H9 (cell line): ENCODE results near the gene NFKBIZ. TPM values are rescaled to one million over a fixed set of nuclear protein-coding genes. Genes with fewer than 3 reads are reported as not detected.

Experiments
- DNase-seq: peaks from one replicate; pipeline ENCODE4 v3.0.0-alpha.2; 2017
- H2AFZ ChIP-seq: one replicate; pipeline ENCODE4 v1.6.1; 2013; ENCODE audit warnings: mild to moderate bottlenecking, low read length, control low read depth, moderate library complexity
- H2AK5ac ChIP-seq: 2 replicates; pipeline ENCODE4 v1.6.1; 2013; ENCODE audit warnings: low read length, control low read depth, mixed read lengths; ENCODE audit not compliant: insufficient read length
- H2BK120ac ChIP-seq: one replicate; pipeline ENCODE4 v1.6.1; 2013; ENCODE audit warnings: low read depth, mild to moderate bottlenecking, low read length, control low read depth, inconsistent platforms; ENCODE audit not compliant: poor library complexity, severe bottlenecking
- H2BK12ac ChIP-seq: 2 replicates; pipeline ENCODE4 v1.6.1; 2013; ENCODE audit warnings: low read length, control low read depth, mixed read lengths, low read depth; ENCODE audit not compliant: insufficient read length
- H2BK15ac ChIP-seq: 2 replicates; pipeline ENCODE4 v1.6.1; 2013; ENCODE audit warnings: low read depth, low read length, control low read depth
- H2BK20ac ChIP-seq: one replicate; pipeline ENCODE4 v1.6.1; 2013; ENCODE audit warnings: low read depth, mild to moderate bottlenecking, low read length, control low read depth, inconsistent platforms; ENCODE audit not compliant: poor library complexity, severe bottlenecking
- H2BK5ac ChIP-seq: 2 replicates; pipeline ENCODE4 v1.6.1; 2013; ENCODE audit warnings: low read length, control low read depth, mixed read lengths; ENCODE audit not compliant: insufficient read length
- H3K14ac ChIP-seq: 2 replicates; pipeline ENCODE4 v1.6.1; 2013; ENCODE audit warnings: low read length, control low read depth; ENCODE audit not compliant: insufficient read depth
- H3K18ac ChIP-seq: 2 replicates; pipeline ENCODE4 v1.6.1; 2013; ENCODE audit warnings: low read depth, mild to moderate bottlenecking, mixed read lengths, low read length, control low read depth; ENCODE audit not compliant: insufficient read length
- H3K23ac ChIP-seq: 2 replicates; pipeline ENCODE4 v1.6.1; 2013; ENCODE audit warnings: low read length, control low read depth, mixed read lengths, low read depth; ENCODE audit not compliant: insufficient read length
- H3K23me2 ChIP-seq: 2 replicates; pipeline ENCODE4 v1.6.1; 2013; ENCODE audit warnings: low read depth, mild to moderate bottlenecking, mixed read lengths, low read length, control low read depth; ENCODE audit not compliant: insufficient read length, poor library complexity, severe bottlenecking
- H3K27ac ChIP-seq: 2 replicates; pipeline ENCODE4 v1.5.1; 2013; ENCODE audit warnings: low read length, control low read depth, mixed read lengths, low read depth; ENCODE audit not compliant: insufficient read length
- H3K27me3 ChIP-seq: 2 replicates; pipeline ENCODE4 v1.6.1; 2013; ENCODE audit warnings: low read length, control low read depth, inconsistent platforms; ENCODE audit not compliant: insufficient read depth
- H3K4ac ChIP-seq: 2 replicates; pipeline ENCODE4 v1.6.1; 2013; ENCODE audit warnings: low read depth, mild to moderate bottlenecking, control low read depth, inconsistent platforms, low read length, moderate library complexity
- H3K4me1 ChIP-seq: 2 replicates; pipeline ENCODE4 v1.6.1; 2013; ENCODE audit warnings: low read length, control low read depth, inconsistent platforms; ENCODE audit not compliant: insufficient read depth
- H3K4me2 ChIP-seq: 2 replicates; pipeline ENCODE4 v1.6.1; 2013; ENCODE audit warnings: low read length, control low read depth, mixed read lengths; ENCODE audit not compliant: insufficient read length, insufficient read depth
- H3K56ac ChIP-seq: 2 replicates; pipeline ENCODE4 v1.6.1; 2013; ENCODE audit warnings: low read depth, mild to moderate bottlenecking, mixed read lengths, low read length, control low read depth; ENCODE audit not compliant: insufficient read length
- H3K79me1 ChIP-seq: 2 replicates; pipeline ENCODE4 v1.6.1; 2013; ENCODE audit warnings: low read depth, mild to moderate bottlenecking, moderate library complexity, low read length, control low read depth, inconsistent platforms; ENCODE audit not compliant: insufficient read depth, poor library complexity, severe bottlenecking
- H3K79me2 ChIP-seq: 2 replicates; pipeline ENCODE4 v1.6.1; 2013; ENCODE audit warnings: low read length, control low read depth, inconsistent platforms; ENCODE audit not compliant: insufficient read depth
- H3K9ac ChIP-seq: 2 replicates; pipeline ENCODE4 v1.6.1; 2013; ENCODE audit warnings: low read length, control low read depth, mixed read lengths; ENCODE audit not compliant: insufficient read length; ENCODE audit errors: extremely low read depth
- H3K9me3 ChIP-seq: one replicate; pipeline ENCODE4 v1.6.1; 2013; ENCODE audit warnings: low read depth, low read length, inconsistent platforms; ENCODE audit not compliant: control insufficient read depth
- H3T11ph ChIP-seq: one replicate; pipeline ENCODE4 v1.6.1; 2013; ENCODE audit warnings: mild to moderate bottlenecking, low read length, control low read depth, inconsistent platforms
- H4K20me1 ChIP-seq: one replicate; pipeline ENCODE4 v1.6.1; 2013; ENCODE audit not compliant: control insufficient read depth, insufficient read length, insufficient read depth
- H4K5ac ChIP-seq: 2 replicates; pipeline ENCODE4 v1.6.1; 2013; ENCODE audit warnings: low read depth, mild to moderate bottlenecking, mixed read lengths, low read length, control low read depth; ENCODE audit not compliant: insufficient read length
- H4K8ac ChIP-seq: replicated peaks from 2 replicates; pipeline ENCODE4 v1.6.1; 2013; ENCODE audit warnings: low read length, control low read depth, mixed read lengths, low read depth; ENCODE audit not compliant: insufficient read length
- H4K91ac ChIP-seq: 2 replicates; pipeline ENCODE4 v1.6.1; 2013; ENCODE audit warnings: low read depth, mild to moderate bottlenecking, moderate library complexity, mixed read lengths, low read length, control low read depth; ENCODE audit not compliant: insufficient read length
- H3K27ac Mint-ChIP-seq, 3 experiments: 2 replicates in 2 of 3; 3 replicates in 1 of 3; pipeline ENCODE4 v1.8.0; 2020 to 2021; ENCODE audit warnings: mixed read lengths in 3 of 3, mild to moderate bottlenecking in 1 of 3, moderate library complexity in 1 of 3
- H3K27me3 Mint-ChIP-seq: 2 replicates; pipeline ENCODE4 v1.8.0; 2021; ENCODE audit warnings: low read depth, mild to moderate bottlenecking, moderate library complexity, mixed read lengths
- H3K36me3 Mint-ChIP-seq, 3 experiments: 2 replicates in 2 of 3; 3 replicates in 1 of 3; pipeline ENCODE4 v1.8.0; 2020 to 2021; ENCODE audit warnings: low read depth in 3 of 3, mixed read lengths in 3 of 3; ENCODE audit not compliant: insufficient read depth in 1 of 3
- H3K4me1 Mint-ChIP-seq, 2 experiments: 2 replicates each; pipeline ENCODE4 v1.8.0; 2020; ENCODE audit warnings: mixed read lengths in 2 of 2
- H3K4me3 Mint-ChIP-seq, 2 experiments: 2 replicates in 1 of 2; 3 replicates in 1 of 2; pipeline ENCODE4 v1.8.0; 2020 to 2021; ENCODE audit warnings: mild to moderate bottlenecking in 2 of 2, mixed read lengths in 2 of 2, moderate library complexity in 1 of 2
- H3K9me3 Mint-ChIP-seq, 2 experiments: 2 replicates in 1 of 2; 3 replicates in 1 of 2; pipeline ENCODE4 v1.8.0; 2020; ENCODE audit warnings: mild to moderate bottlenecking in 2 of 2, mixed read lengths in 2 of 2, moderate library complexity in 1 of 2
- whole genome bisulfite sequencing: extraction: QIAGEN DNeasy Blood & Tissue Kit; methylation state at CpG from one replicate; pipeline ENCODE4 v1.1.7; 2013; ENCODE audit warnings: missing lambda C conversion rate, low lambda C conversion rate, mixed read lengths; ENCODE audit not compliant: insufficient read length; ENCODE audit errors: extremely low coverage; 5-methylcytosine and 5-hydroxymethylcytosine counted together
- total RNA-seq: library from RNA; stranded (reverse); gene quantifications from 2 replicates; pipeline ENCODE4 v1.2.1, GENCODE V29; 2021
- TF ChIP-seq, protein P1 (sequence below): fragments of 200-600 bp; sonication (generic); conservative IDR thresholded peaks from 3 replicates; pipeline ENCODE4 v1.8.0; 2021; ENCODE audit warnings: antibody characterized with exemption, mild to moderate bottlenecking

Gene NFKBIZ
- total RNA-seq, 1 experiment from 2014 or later = 11.1 TPM

- Mint-ChIP-seq H3K4me3 (no peak overlapping the region), H3K27me3 (no peaks in the 10 kb centered on the region), H3K36me3 (peaks cover 0 to 9% (median 0%) of the 10 kb centered on the region in 3 experiments; a peak in 3 of 7 replicates), H3K9me3 (no peaks in the 10 kb centered on the region), H3K27ac (no peak overlapping the region), H3K4me1 (peaks cover 3 to 6% of the 10 kb centered on the region in 2 experiments; a peak in 2 of 4 replicates)
- H3K9me3 ChIP-seq = no peaks in the 10 kb centered on the region
- no peaks in the 10 kb centered on the region for H3K4me1 ChIP-seq
- no peak overlapping the region for H2BK5ac ChIP-seq
- no peak overlapping the region for H3K56ac ChIP-seq
- no peak overlapping the region for H3K18ac ChIP-seq
- no CpG with 5 or more reads among the region's 7 CpGs for WGBS
- H3K14ac ChIP-seq = no peak overlapping the region
- H3K4ac ChIP-seq = no peak overlapping the region
- no peaks in the 10 kb centered on the region for H3K23me2 ChIP-seq
- H3K79me2 ChIP-seq = no peaks in the 10 kb centered on the region
- no peak overlapping the region for H2BK120ac ChIP-seq
- TF ChIP-seq, protein P1, sequence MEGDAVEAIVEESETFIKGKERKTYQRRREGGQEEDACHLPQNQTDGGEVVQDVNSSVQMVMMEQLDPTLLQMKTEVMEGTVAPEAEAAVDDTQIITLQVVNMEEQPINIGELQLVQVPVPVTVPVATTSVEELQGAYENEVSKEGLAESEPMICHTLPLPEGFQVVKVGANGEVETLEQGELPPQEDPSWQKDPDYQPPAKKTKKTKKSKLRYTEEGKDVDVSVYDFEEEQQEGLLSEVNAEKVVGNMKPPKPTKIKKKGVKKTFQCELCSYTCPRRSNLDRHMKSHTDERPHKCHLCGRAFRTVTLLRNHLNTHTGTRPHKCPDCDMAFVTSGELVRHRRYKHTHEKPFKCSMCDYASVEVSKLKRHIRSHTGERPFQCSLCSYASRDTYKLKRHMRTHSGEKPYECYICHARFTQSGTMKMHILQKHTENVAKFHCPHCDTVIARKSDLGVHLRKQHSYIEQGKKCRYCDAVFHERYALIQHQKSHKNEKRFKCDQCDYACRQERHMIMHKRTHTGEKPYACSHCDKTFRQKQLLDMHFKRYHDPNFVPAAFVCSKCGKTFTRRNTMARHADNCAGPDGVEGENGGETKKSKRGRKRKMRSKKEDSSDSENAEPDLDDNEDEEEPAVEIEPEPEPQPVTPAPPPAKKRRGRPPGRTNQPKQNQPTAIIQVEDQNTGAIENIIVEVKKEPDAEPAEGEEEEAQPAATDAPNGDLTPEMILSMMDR = peak; percentile 70
- H2BK15ac ChIP-seq = no peak overlapping the region
- H4K91ac ChIP-seq = no peak overlapping the region
- H3K79me1 ChIP-seq = no peaks in the 10 kb centered on the region
- H2BK12ac ChIP-seq = no peak overlapping the region
- no peak overlapping the region for H4K5ac ChIP-seq
- H3K9ac ChIP-seq = no peak overlapping the region
- no peak overlapping the region for H3K27ac ChIP-seq
- H2AFZ ChIP-seq = no peak overlapping the region
- no peak overlapping the region for H3T11ph ChIP-seq
- no peak overlapping the region for H4K8ac ChIP-seq
- no peaks in the 10 kb centered on the region for H3K27me3 ChIP-seq
- H4K20me1 ChIP-seq = no peaks in the 10 kb centered on the region
- no peak overlapping the region for H3K23ac ChIP-seq
- no peak overlapping the region for H3K4me2 ChIP-seq
- no peak overlapping the region for H2BK20ac ChIP-seq
- no peak for DNase-seq
- H2AK5ac ChIP-seq = no peak overlapping the region
Measured at GRCh38 chr3:101813817-101814440, 35.4 kb upstream of the NFKBIZ start.
